OCI-LY7 (cell line): ENCODE measurements around the gene GRAMD1B. TPM values are rescaled to one million over a fixed set of nuclear protein-coding genes. Genes with fewer than 3 reads are reported as not detected.

Experiments used
- BruUV-seq: library from RNA; stranded (reverse); fragments of 400-500 nt; replicated peaks from 2 replicates; lab custom pipeline; 2021; lab: Mats Ljungman, UMichigan
- CTCF ChIA-PET: fragments of 300-600 bp; sonication (Branson Sonifier 250); formaldehyde crosslinking; loops from one replicate; lab custom pipeline; 2022; ENCODE audit warnings: antibody characterized with exemption; ENCODE audit not compliant: unreplicated experiment; lab: Charles Lee
- POLR2A ChIA-PET: fragments of 300-600 bp; sonication (Branson Sonifier 250); formaldehyde crosslinking; loops from one replicate; lab custom pipeline; 2022; ENCODE audit warnings: antibody characterized with exemption; lab: Charles Lee
- DNase-seq: peaks from one replicate; pipeline ENCODE4 v3.0.0-alpha.2; 2015; ENCODE audit warnings: low spot score
- H2AFZ ChIP-seq: fragments of 200-600 bp; sonication (generic), shearing (Covaris generic); 2 replicates; pipeline ENCODE4 v1.6.1; 2014; ENCODE audit warnings: mild to moderate bottlenecking, antibody characterized with exemption, low read length, moderate library complexity
- H3K27ac ChIP-seq: fragments of 200-600 bp; sonication (generic); 2 replicates; pipeline ENCODE4 v1.5.1; 2014; ENCODE audit warnings: mixed run types, low read depth, mild to moderate bottlenecking, moderate library complexity, low read length, inconsistent platforms; ENCODE audit not compliant: poor library complexity, severe bottlenecking
- H3K36me3 ChIP-seq: fragments of 200-600 bp; sonication (generic); 2 replicates; pipeline ENCODE4 v1.6.1; 2014; ENCODE audit warnings: mild to moderate bottlenecking, antibody characterized with exemption, low read length, moderate library complexity, mixed read lengths; ENCODE audit not compliant: insufficient read depth
- H3K4me1 ChIP-seq: fragments of 200-600 bp; sonication (generic); 2 replicates; pipeline ENCODE4 v1.5.1; 2014; ENCODE audit warnings: mild to moderate bottlenecking, low read length; ENCODE audit not compliant: insufficient read depth, poor library complexity, severe bottlenecking
- H3K4me2 ChIP-seq: fragments of 200-600 bp; sonication (generic); 2 replicates; pipeline ENCODE4 v1.6.1; 2014; ENCODE audit warnings: mild to moderate bottlenecking, low read length
- H3K4me3 ChIP-seq: fragments of 200-600 bp; sonication (generic); 2 replicates; pipeline ENCODE4 v1.5.1; 2014; ENCODE audit warnings: mild to moderate bottlenecking, low read depth, low read length; ENCODE audit not compliant: poor library complexity, severe bottlenecking
- H3K79me2 ChIP-seq: fragments of 200-600 bp; sonication (generic); 2 replicates; pipeline ENCODE4 v1.6.1; 2016; ENCODE audit warnings: low read depth, mild to moderate bottlenecking, low read length, moderate library complexity, mixed read lengths; ENCODE audit not compliant: insufficient read depth
- H3K9me2 ChIP-seq: fragments of 200-600 bp; sonication (generic); 2 replicates; pipeline ENCODE4 v1.6.1; 2016; ENCODE audit warnings: mild to moderate bottlenecking, low read length, mixed read lengths; ENCODE audit not compliant: insufficient read depth
- H3K9me3 ChIP-seq: fragments of 200-600 bp; sonication (generic); 2 replicates; pipeline ENCODE4 v1.6.1; 2014; ENCODE audit warnings: mild to moderate bottlenecking, mixed run types, low read length, mixed read lengths
- H4K20me1 ChIP-seq: fragments of 200-600 bp; sonication (generic); 2 replicates; pipeline ENCODE4 v1.6.1; 2014; ENCODE audit warnings: mild to moderate bottlenecking, antibody characterized with exemption, low read length, moderate library complexity, mixed read lengths; ENCODE audit not compliant: insufficient read depth
- CTCF ChIP-seq: fragments of 200-600 bp; sonication (generic); conservative IDR thresholded peaks from 2 replicates; pipeline ENCODE4 v1.5.1; 2014; ENCODE audit warnings: mild to moderate bottlenecking, antibody characterized with exemption, low read length, moderate library complexity, mixed read lengths
- EZH2phosphoT487 ChIP-seq: fragments of 200-600 bp; sonication (generic); IDR thresholded peaks from 2 replicates; pipeline ENCODE4 v1.6.1; 2018; ENCODE audit warnings: low read depth, borderline replicate concordance, mild to moderate bottlenecking, mixed run types, antibody characterized with exemption, low read length, moderate library complexity, mixed read lengths
- intact Hi-C: fragments of 100-400 bp; cut with micrococcal nuclease; formaldehyde crosslinking; loops from one replicate; pipeline ENCODE4 v1.10.0; 2022; ENCODE audit not compliant: unreplicated experiment
- total RNA-seq, 2 experiments: library from RNA; depleted of rRNA in 1 of 2; stranded (reverse); fragments of >200 nt in 1 of 2; shearing (Covaris generic) in 1 of 2; gene quantifications; 2 replicates each; pipeline ENCODE4 v1.2.3, GENCODE V29; 2014 to 2022

Gene GRAMD1B
- total RNA-seq, 2 experiments from 2014 or later = 0.16 TPM; not detected in 1

DNA sequence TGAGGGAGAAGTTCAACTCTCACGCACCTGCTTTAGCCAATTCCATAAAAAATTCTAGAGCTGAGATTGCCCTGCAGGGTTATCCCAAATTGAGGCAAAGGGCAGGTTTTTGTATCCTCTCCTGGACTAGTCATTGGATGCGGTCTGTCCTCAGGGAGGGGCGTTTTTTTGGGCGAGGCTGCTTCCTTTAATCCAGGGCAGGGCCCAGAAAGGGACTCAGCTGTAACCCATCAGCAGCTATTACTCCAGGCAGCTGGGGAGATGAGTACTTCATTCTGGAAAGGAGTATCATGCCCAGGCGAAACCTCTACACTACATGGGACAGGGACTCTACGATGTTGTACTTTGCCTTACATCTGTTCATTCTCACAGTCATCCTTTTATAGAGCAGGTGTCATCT lies 121.0 kb downstream of the GRAMD1B start:
- ChIA-PET POLR2A (no interaction called here), CTCF (no interaction called here)
- BruUV-seq = no TSS peak
- Histone ChIP-seq H4K20me1 (no peaks in the 10 kb centered on the region), H3K4me2 (no peak overlapping the region), H3K27ac (no peak overlapping the region), H2AFZ (no peak overlapping the region), H3K4me3 (no peak overlapping the region), H3K4me1 (no peaks in the 10 kb centered on the region), H3K36me3 (no peaks in the 10 kb centered on the region), H3K9me2 (no peaks in the 10 kb centered on the region), H3K9me3 (no peaks in the 10 kb centered on the region), H3K79me2 (no peaks in the 10 kb centered on the region)
- DNase-seq = no peak
- intact Hi-C loops = no loop called here
- TF ChIP-seq EZH2phosphoT487 = no peak
- no peak for TF ChIP-seq CTCF

DNA sequence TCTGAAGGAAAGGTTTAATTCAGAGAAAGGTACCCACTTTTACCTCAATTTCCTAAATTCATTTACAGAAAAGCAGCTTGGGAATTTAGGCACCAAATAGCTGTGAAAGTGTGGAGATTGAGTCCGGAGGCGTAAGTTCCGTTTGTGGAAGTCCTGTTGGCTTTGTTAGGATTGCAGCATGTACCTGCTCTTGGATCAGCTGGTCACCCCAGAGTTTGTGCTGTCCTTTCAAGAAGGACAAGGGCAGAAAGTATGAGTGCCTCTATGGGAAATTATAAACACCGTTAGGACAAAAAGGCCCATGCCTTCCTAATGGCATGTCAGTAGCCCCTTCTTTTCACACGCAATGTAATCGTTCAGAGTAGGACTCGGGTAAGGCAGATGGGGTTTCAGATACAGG lies 126.6 kb downstream of the GRAMD1B start:
- Histone ChIP-seq H3K36me3 (no peaks in the 10 kb centered on the region), H3K9me2 (no peaks in the 10 kb centered on the region), H3K4me3 (no peak overlapping the region), H3K4me2 (no peak overlapping the region), H3K9me3 (no peaks in the 10 kb centered on the region), H3K27ac (no peak overlapping the region), H3K4me1 (no peaks in the 10 kb centered on the region), H3K79me2 (no peaks in the 10 kb centered on the region), H2AFZ (no peak overlapping the region), H4K20me1 (no peaks in the 10 kb centered on the region)
- intact Hi-C loops = no loop called here
- CTCF ChIA-PET = no interaction called here
- POLR2A ChIA-PET = no interaction called here
- no TSS peak for BruUV-seq
- DNase-seq = no peak
- no peak for TF ChIP-seq CTCF
- TF ChIP-seq EZH2phosphoT487 = no peak

DNA sequence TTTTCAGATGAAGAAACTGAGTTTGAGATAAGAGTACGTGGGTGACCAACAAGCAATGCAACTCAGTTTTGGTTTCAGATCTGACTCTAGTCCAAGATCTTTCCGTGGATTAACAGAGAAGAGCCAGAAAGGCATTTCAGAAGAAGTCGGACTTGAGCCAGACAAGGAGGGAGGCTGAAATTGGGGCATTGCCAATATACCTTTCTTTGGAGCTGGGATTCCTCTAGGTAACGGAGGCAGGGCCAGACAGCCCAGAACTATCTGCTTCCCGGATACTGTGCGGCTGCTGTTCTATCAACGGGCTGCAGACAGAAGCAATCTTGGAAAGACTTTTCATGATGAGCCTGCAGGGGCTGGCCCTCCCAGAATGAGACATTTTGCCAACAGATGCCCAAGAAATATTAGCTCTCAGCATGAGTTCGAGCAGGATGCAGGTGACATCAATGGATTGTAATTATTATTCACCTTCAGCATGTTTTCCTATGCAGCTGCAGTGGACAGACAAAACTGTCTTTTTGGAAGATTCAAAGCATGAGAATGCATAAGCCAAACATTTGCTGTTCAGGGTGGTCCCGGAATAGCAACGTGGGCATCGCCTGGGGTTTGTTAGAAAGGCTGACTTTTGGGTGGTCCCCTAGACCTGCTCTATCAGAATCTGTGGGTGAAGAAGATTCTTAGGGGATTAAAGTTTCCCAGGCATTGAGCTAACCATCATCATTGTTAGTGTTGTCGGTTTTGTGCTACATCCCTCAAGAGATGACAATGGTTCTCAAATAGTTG lies 128.7 kb downstream of the GRAMD1B start:
- no peaks in the 10 kb centered on the region for H3K9me2 ChIP-seq
- no peaks in the 10 kb centered on the region for H3K79me2 ChIP-seq
- no peaks in the 10 kb centered on the region for H3K9me3 ChIP-seq
- H3K27ac ChIP-seq = no peak overlapping the region
- H3K4me1 ChIP-seq = no peaks in the 10 kb centered on the region
- CTCF ChIA-PET = no interaction called here
- intact Hi-C loops = no loop called here
- no peak for DNase-seq
- H3K4me2 ChIP-seq = no peak overlapping the region
- no peak for TF ChIP-seq CTCF
- no peak for TF ChIP-seq EZH2phosphoT487
- no peak overlapping the region for H3K4me3 ChIP-seq
- no TSS peak for BruUV-seq
- POLR2A ChIA-PET = interaction anchor here (0.6 kb wide), 1 partner anchor 309 kb away, joined by 3 read pairs; no protein-coding TSS in a partner anchor
- no peaks in the 10 kb centered on the region for H3K36me3 ChIP-seq
- no peak overlapping the region for H2AFZ ChIP-seq
- no peaks in the 10 kb centered on the region for H4K20me1 ChIP-seq
